HEK293 (cell line): ENCODE measurements around the gene PFKL.

Experiments used
- CTCF ChIA-PET: fragments of 350-600 bp; formaldehyde crosslinking; extraction: SDS; loops from one replicate; lab custom pipeline; 2021; ENCODE audit warnings: antibody characterized with exemption; lab: Yijun Ruan, JAX
- POLR2A ChIA-PET: fragments of 300-600 bp; formaldehyde crosslinking; extraction: SDS; loops from one replicate; lab custom pipeline; 2020; ENCODE audit warnings: antibody characterized with exemption, inconsistent platforms; lab: Yijun Ruan, JAX
- H3K27ac ChIP-seq: fragments of 200-500 bp; sonication (Bioruptor generic); 2 replicates; pipeline ENCODE4 v1.5.1; 2014; ENCODE audit warnings: low read depth, low read length, control low read depth, inconsistent platforms; ENCODE audit errors: extremely low read depth
- H3K36me3 ChIP-seq, 2 experiments: fragments of 200-500 bp in 1 of 2; sonication (Bioruptor generic) in 1 of 2; 1 replicate in 1 of 2; 2 replicates in 1 of 2; pipeline ENCODE4 v1.5.1; 2014 to 2017; ENCODE audit warnings: inconsistent platforms in 2 of 2, low read length in 2 of 2; ENCODE audit not compliant: control insufficient read depth in 2 of 2, insufficient read depth in 1 of 2
- H3K4me1 ChIP-seq: fragments of 200-500 bp; sonication (Bioruptor generic); 2 replicates; pipeline ENCODE4 v1.5.1; 2014; ENCODE audit warnings: mild to moderate bottlenecking, low read length, inconsistent platforms; ENCODE audit not compliant: control insufficient read depth, insufficient read depth
- H3K4me3 ChIP-seq: 2 replicates; pipeline ENCODE4 v1.5.1; 2011; ENCODE audit warnings: low read depth, mild to moderate bottlenecking, control low read depth, low read length, moderate library complexity
- H3K9me3 ChIP-seq: fragments of 200-500 bp; sonication (Bioruptor generic); 2 replicates; pipeline ENCODE4 v1.5.1; 2014; ENCODE audit warnings: low read depth, low read length, inconsistent platforms; ENCODE audit not compliant: control insufficient read depth, insufficient read depth
- GLIS2 ChIP-seq: fragments of 450-650 bp; formaldehyde crosslinking; IDR thresholded peaks from 2 replicates; pipeline ENCODE4 v1.5.1; 2016; ENCODE audit warnings: missing biosample characterization, missing genetic modification characterization
- HOXA7 ChIP-seq: sonication (generic); formaldehyde crosslinking; IDR thresholded peaks from 2 replicates; pipeline ENCODE4 v1.8.1; 2022; ENCODE audit warnings: missing genetic modification reagents, borderline replicate concordance
- IKZF3 ChIP-seq: fragments of 450-650 bp; IDR thresholded peaks from 2 replicates; pipeline ENCODE4 v1.5.0; 2018; ENCODE audit warnings: missing biosample characterization, mild to moderate bottlenecking, missing genetic modification characterization, moderate library complexity
- PRDM4 ChIP-seq: fragments of 450-650 bp; formaldehyde crosslinking; IDR thresholded peaks from 2 replicates; pipeline ENCODE4 v1.5.1; 2017; ENCODE audit warnings: missing biosample characterization, missing genetic modification characterization
- RBAK ChIP-seq: fragments of 450-650 bp; formaldehyde crosslinking; IDR thresholded peaks from 2 replicates; pipeline ENCODE4 v1.5.1; 2016; ENCODE audit warnings: missing biosample characterization, missing genetic modification characterization
- ZBTB17 ChIP-seq: fragments of 450-650 bp; formaldehyde crosslinking; IDR thresholded peaks from 2 replicates; pipeline ENCODE4 v1.5.1; 2016; ENCODE audit warnings: missing biosample characterization, missing genetic modification characterization
- ZBTB20 ChIP-seq: fragments of 450-650 bp; formaldehyde crosslinking; IDR thresholded peaks from 2 replicates; pipeline ENCODE4 v1.5.1; 2016; ENCODE audit warnings: missing biosample characterization, missing genetic modification characterization
- ZNF202 ChIP-seq: fragments of 450-650 bp; formaldehyde crosslinking; IDR thresholded peaks from 2 replicates; pipeline ENCODE4 v1.5.1; 2016; ENCODE audit warnings: missing biosample characterization, missing genetic modification characterization, borderline replicate concordance
- ZNF214 ChIP-seq: fragments of 450-650 bp; formaldehyde crosslinking; IDR thresholded peaks from 2 replicates; pipeline ENCODE4 v1.5.1; 2017; ENCODE audit warnings: missing biosample characterization, mild to moderate bottlenecking, missing genetic modification characterization, borderline replicate concordance
- ZNF335 ChIP-seq: fragments of 450-650 bp; formaldehyde crosslinking; conservative IDR thresholded peaks from 2 replicates; pipeline ENCODE4 v1.5.1; 2016; ENCODE audit warnings: missing biosample characterization, missing genetic modification characterization
- ZNF398 ChIP-seq: fragments of 450-650 bp; formaldehyde crosslinking; IDR thresholded peaks from 2 replicates; pipeline ENCODE4 v1.5.1; 2017; ENCODE audit warnings: missing biosample characterization, missing genetic modification characterization
- ZNF426 ChIP-seq: fragments of 450-650 bp; formaldehyde crosslinking; IDR thresholded peaks from 2 replicates; pipeline ENCODE4 v1.5.1; 2017; ENCODE audit warnings: missing biosample characterization, missing genetic modification characterization, mild to moderate bottlenecking, inconsistent platforms, moderate library complexity
- ZNF449 ChIP-seq: fragments of 450-650 bp; formaldehyde crosslinking; IDR thresholded peaks from 2 replicates; pipeline ENCODE4 v1.5.1; 2017; ENCODE audit warnings: missing biosample characterization, mild to moderate bottlenecking, missing genetic modification characterization, moderate library complexity
- ZNF510 ChIP-seq: fragments of 450-650 bp; formaldehyde crosslinking; IDR thresholded peaks from 2 replicates; pipeline ENCODE4 v1.5.1; 2018; ENCODE audit warnings: mild to moderate bottlenecking, missing genetic modification characterization, missing biosample characterization; ENCODE audit not compliant: insufficient replicate concordance
- ZNF560 ChIP-seq: fragments of 450-650 bp; formaldehyde crosslinking; IDR thresholded peaks from 2 replicates; pipeline ENCODE4 v1.5.1; 2017; ENCODE audit warnings: missing biosample characterization, missing genetic modification characterization, borderline replicate concordance
- ZNF624 ChIP-seq: fragments of 450-650 bp; formaldehyde crosslinking; IDR thresholded peaks from 2 replicates; pipeline ENCODE4 v1.5.1; 2017; ENCODE audit warnings: missing biosample characterization, missing genetic modification characterization
- ZNF645 ChIP-seq: fragments of 450-650 bp; formaldehyde crosslinking; IDR thresholded peaks from 2 replicates; pipeline ENCODE4; 2016; ENCODE audit warnings: missing biosample characterization, missing genetic modification characterization
- ZNF785 ChIP-seq: fragments of 450-650 bp; formaldehyde crosslinking; IDR thresholded peaks from 2 replicates; pipeline ENCODE4 v1.5.1; 2016; ENCODE audit warnings: missing biosample characterization, missing genetic modification characterization
- ZNF791 ChIP-seq: fragments of 450-650 bp; formaldehyde crosslinking; IDR thresholded peaks from 2 replicates; pipeline ENCODE4 v1.5.1; 2016; ENCODE audit warnings: missing biosample characterization, missing genetic modification characterization

The PFKL gene

GRCh38 chr21:44318489-44319285 lies 18.8 kb downstream of the PFKL start:
- ChIA-PET POLR2A (no interaction called here), CTCF (interaction anchor here (0.6 kb wide), 2 partner anchors 14 to 19 kb away, joined by 3 read pairs; no protein-coding TSS in a partner anchor)
- H3K4me3 ChIP-seq: no peak overlapping the region
- H3K9me3 ChIP-seq: no peaks in the 10 kb centered on the region
- TF ChIP-seq ZNF785 (no peak), GLIS2 (tag by site-specific recombination) (0 out of 2 replicates have a peak, but pooled peaks have one; percentile 9)
- H3K4me1 ChIP-seq: no peaks in the 10 kb centered on the region
- H3K36me3 ChIP-seq: peaks cover 3 to 91% of the 10 kb centered on the region in 2 experiments; a peak in 2 of 3 replicates
- H3K27ac ChIP-seq: no peak overlapping the region

- TF ChIP-seq ZNF449 (no peak), ZNF791 (no peak)
- TF ChIP-seq, all 188 proteins: peak for 0
- peaks cover 3 to 93% of the 10 kb centered on the region in 2 experiments; a peak in 2 of 3 replicates for H3K36me3 ChIP-seq
Measured at GRCh38 chr21:44319407-44320065, 19.7 kb downstream of the PFKL start.

GRCh38 chr21:44320847-44321246 lies 21.0 kb downstream of the PFKL start:
- H3K9me3 ChIP-seq: no peaks in the 10 kb centered on the region
- peaks cover 3 to 93% of the 10 kb centered on the region in 2 experiments; a peak in 2 of 3 replicates for H3K36me3 ChIP-seq
- ChIA-PET CTCF (interaction anchor here (1.2 kb wide), 1 partner anchor 11 kb away, joined by 3 read pairs; no protein-coding TSS in a partner anchor), POLR2A (no interaction called here)
- no peak for TF ChIP-seq RBAK (tag by site-specific recombination)
- TF ChIP-seq HOXA7 (CRISPR knock-in tag): no peak
- TF ChIP-seq IKZF3: no peak
- TF ChIP-seq ZNF645 (tag by site-specific recombination): no peak
- TF ChIP-seq ZNF624 (tag by site-specific recombination): no peak
- TF ChIP-seq ZNF398 (tag by site-specific recombination): no peak
- TF ChIP-seq ZNF335 (tag by site-specific recombination): no peak
- TF ChIP-seq ZBTB17 (tag by site-specific recombination): no peak
- TF ChIP-seq ZNF214 (tag by site-specific recombination): no peak
- no peak for TF ChIP-seq ZNF560 (tag by site-specific recombination)
- TF ChIP-seq ZNF202 (tag by site-specific recombination): no peak
- TF ChIP-seq ZBTB20 (tag by site-specific recombination): no peak
- no peak for TF ChIP-seq ZNF510 (tag by site-specific recombination)
- TF ChIP-seq PRDM4 (tag by site-specific recombination): no peak
- no peak for TF ChIP-seq ZNF426
- no peak overlapping the region for H3K4me3 ChIP-seq
- no peaks in the 10 kb centered on the region for H3K4me1 ChIP-seq
- no peak overlapping the region for H3K27ac ChIP-seq

More at GRCh38 chr21:44319407-44320065, 19.7 kb downstream of the PFKL start:
- Histone ChIP-seq H3K4me1 (no peaks in the 10 kb centered on the region), H3K4me3 (no peak overlapping the region), H3K27ac (no peak overlapping the region), H3K9me3 (no peaks in the 10 kb centered on the region)
- CTCF ChIA-PET: interaction anchor here (1.2 kb wide), 1 partner anchor 10 kb away, joined by 3 read pairs; no protein-coding TSS in a partner anchor
- POLR2A ChIA-PET: interaction anchor here (0.8 kb wide), 1 partner anchor 9 kb away, joined by 3 read pairs; no protein-coding TSS in a partner anchor
